Superior temporal gyrus (tissue), 1 donor: ENCODE measurements around the gene MYO5B.
A peak's percentile ranks its signal among the peaks of the same experiment; 100 is the strongest.

Experiments
- DNase-seq: peaks from one replicate; pipeline ENCODE4 v3.0.0-alpha.2; 2016; ENCODE audit errors: extremely low spot score

Gene MYO5B

GRCh38 chr18:50069422-50069821, 125.5 kb downstream of the MYO5B start:
- no peak for DNase-seq

- DNase-seq, result no peak
Observed at GRCh38 chr18:50065527-50065926, 129.4 kb downstream of the MYO5B start.

- no peak for DNase-seq
Observed at GRCh38 chr18:50065039-50065438, 129.9 kb downstream of the MYO5B start.

- no peak for DNase-seq
Observed at GRCh38 chr18:50061876-50062517, 132.9 kb downstream of the MYO5B start.

- no peak for DNase-seq
Observed at GRCh38 chr18:50060822-50061221, 134.1 kb downstream of the MYO5B start.

- no peak for DNase-seq
Observed at GRCh38 chr18:50058731-50059130, 136.2 kb downstream of the MYO5B start.

- no peak for DNase-seq
Observed at GRCh38 chr18:50057009-50057408, 137.9 kb downstream of the MYO5B start.

- no peak for DNase-seq
Observed at GRCh38 chr18:50056185-50056584, 138.8 kb downstream of the MYO5B start.

GRCh38 chr18:50055488-50055887, 139.5 kb downstream of the MYO5B start:
- DNase-seq, result no peak

GRCh38 chr18:50053111-50053510, 141.8 kb downstream of the MYO5B start:
- peak; percentile 24 for DNase-seq

- DNase-seq, result no peak
Observed at GRCh38 chr18:50051288-50051687, 143.7 kb downstream of the MYO5B start.

GRCh38 chr18:50045126-50045525, 149.8 kb downstream of the MYO5B start:
- DNase-seq, result no peak

GRCh38 chr18:50044402-50044801, 150.5 kb downstream of the MYO5B start:
- no peak for DNase-seq

- DNase-seq, result no peak
Observed at GRCh38 chr18:50042611-50043010, 152.3 kb downstream of the MYO5B start.

GRCh38 chr18:50039746-50040145, 155.2 kb downstream of the MYO5B start:
- DNase-seq, result no peak

GRCh38 chr18:50038448-50038847, 156.5 kb downstream of the MYO5B start:
- DNase-seq, result no peak

GRCh38 chr18:50034029-50034428, 160.9 kb downstream of the MYO5B start:
- no peak for DNase-seq

GRCh38 chr18:50033004-50033403, 161.9 kb downstream of the MYO5B start:
- no peak for DNase-seq

- no peak for DNase-seq
Observed at GRCh38 chr18:50030146-50030545, 164.8 kb downstream of the MYO5B start.

GRCh38 chr18:50027996-50028395, 167.0 kb downstream of the MYO5B start:
- no peak for DNase-seq

- DNase-seq, result no peak
Observed at GRCh38 chr18:50024466-50024865, 170.5 kb downstream of the MYO5B start.

GRCh38 chr18:50022985-50023384, 172.0 kb downstream of the MYO5B start:
- no peak for DNase-seq

GRCh38 chr18:50014606-50015005, 180.3 kb downstream of the MYO5B start:
- no peak for DNase-seq
